Endothelial cell (in vitro differentiated cells): ENCODE measurements around the gene THSD4. TPM values are rescaled to one million over a fixed set of nuclear protein-coding genes. Genes with fewer than 3 reads are reported as not detected.

Experiments
- DNase-seq: peaks from one replicate; pipeline ENCODE4 v3.0.0; 2021; ENCODE audit warnings: low spot score
- H3K27ac Mint-ChIP-seq: one replicate; pipeline ENCODE4 v1.8.0; 2021; ENCODE audit warnings: mixed read lengths, inconsistent platforms; ENCODE audit not compliant: unreplicated experiment
- H3K27me3 Mint-ChIP-seq: one replicate; pipeline ENCODE4 v1.8.0; 2021; ENCODE audit warnings: mild to moderate bottlenecking, moderate library complexity, mixed read lengths, inconsistent platforms; ENCODE audit not compliant: unreplicated experiment
- H3K36me3 Mint-ChIP-seq: one replicate; pipeline ENCODE4 v1.8.0; 2021; ENCODE audit warnings: mild to moderate bottlenecking, low read depth, mixed read lengths, inconsistent platforms; ENCODE audit not compliant: unreplicated experiment
- H3K4me1 Mint-ChIP-seq: one replicate; pipeline ENCODE4 v1.8.0; 2021; ENCODE audit warnings: mild to moderate bottlenecking, mixed read lengths, inconsistent platforms; ENCODE audit not compliant: unreplicated experiment
- H3K4me3 Mint-ChIP-seq: one replicate; pipeline ENCODE4 v1.8.0; 2021; ENCODE audit warnings: mild to moderate bottlenecking, mixed read lengths, inconsistent platforms; ENCODE audit not compliant: unreplicated experiment
- H3K9me3 Mint-ChIP-seq: one replicate; pipeline ENCODE4 v1.8.0; 2021; ENCODE audit warnings: mixed read lengths, inconsistent platforms; ENCODE audit not compliant: unreplicated experiment
- CTCF ChIP-seq: fragments of 200-600 bp; sonication (generic); IDR thresholded peaks from one replicate; pipeline ENCODE4 v1.5.0; 2021; ENCODE audit warnings: antibody characterized with exemption; ENCODE audit not compliant: unreplicated experiment
- total RNA-seq: library from RNA; stranded (reverse); fragmentation: NEBNext Ultra II Directional; extraction: Animal tissue kit (Norgen Biotek cat#: 25700); gene quantifications from one replicate; pipeline ENCODE4 v1.2.1, GENCODE V29; 2021; ENCODE audit not compliant: unreplicated experiment

Gene THSD4
- total RNA-seq, 1 donor from 2014 or later = 0.92 TPM

- Mint-ChIP-seq H3K9me3 (no peaks in the 10 kb centered on the region), H3K4me3 (no peak overlapping the region), H3K27me3 (no peaks in the 10 kb centered on the region), H3K27ac (no peak overlapping the region), H3K36me3 (no peaks in the 10 kb centered on the region), H3K4me1 (peaks cover 9% of the 10 kb centered on the region)
- TF ChIP-seq CTCF = no peak
- no peak for DNase-seq
These were observed 631.4 kb downstream of the THSD4 start for GRCh38 chr15:71746719-71747118.

GRCh38 chr15:71747128-71748083 lies 632.1 kb downstream of the THSD4 start:
- H3K36me3 Mint-ChIP-seq = no peaks in the 10 kb centered on the region
- no peak overlapping the region for H3K27ac Mint-ChIP-seq
- no peaks in the 10 kb centered on the region for H3K27me3 Mint-ChIP-seq
- no peak overlapping the region for H3K4me3 Mint-ChIP-seq
- DNase-seq = no peak
- TF ChIP-seq CTCF = no peak
- H3K4me1 Mint-ChIP-seq = peaks cover 6% of the 10 kb centered on the region
- H3K9me3 Mint-ChIP-seq = no peaks in the 10 kb centered on the region

- DNase-seq = no peak
- Mint-ChIP-seq H3K27ac (no peak overlapping the region), H3K27me3 (no peaks in the 10 kb centered on the region), H3K4me3 (no peak overlapping the region), H3K36me3 (no peaks in the 10 kb centered on the region), H3K4me1 (peaks cover 6% of the 10 kb centered on the region), H3K9me3 (no peaks in the 10 kb centered on the region)
- no peak for TF ChIP-seq CTCF
These were observed 633.0 kb downstream of the THSD4 start for GRCh38 chr15:71748293-71748718.

- H3K4me1 Mint-ChIP-seq = peaks cover 6% of the 10 kb centered on the region
- no peaks in the 10 kb centered on the region for H3K27me3 Mint-ChIP-seq
- no peak for TF ChIP-seq CTCF
- H3K36me3 Mint-ChIP-seq = no peaks in the 10 kb centered on the region
- no peak for DNase-seq
- H3K4me3 Mint-ChIP-seq = no peak overlapping the region
- no peak overlapping the region for H3K27ac Mint-ChIP-seq
- H3K9me3 Mint-ChIP-seq = no peaks in the 10 kb centered on the region
These were observed 634.2 kb downstream of the THSD4 start for GRCh38 chr15:71749500-71749899.

GRCh38 chr15:71752128-71752527 lies 636.9 kb downstream of the THSD4 start:
- H3K4me1 Mint-ChIP-seq = peaks cover 11% of the 10 kb centered on the region
- H3K27me3 Mint-ChIP-seq = no peaks in the 10 kb centered on the region
- H3K4me3 Mint-ChIP-seq = no peak overlapping the region
- TF ChIP-seq CTCF = no peak
- H3K9me3 Mint-ChIP-seq = no peaks in the 10 kb centered on the region
- no peak overlapping the region for H3K27ac Mint-ChIP-seq
- no peak for DNase-seq
- H3K36me3 Mint-ChIP-seq = no peaks in the 10 kb centered on the region
